ENCODE measurements around the gene FGF14. TPM values are rescaled to one million over a fixed set of nuclear protein-coding genes. Genes with fewer than 3 reads are reported as not detected.

Gene FGF14
- total RNA-seq, 1 experiment from 2014 or later, result under 0.01 TPM

DNA sequence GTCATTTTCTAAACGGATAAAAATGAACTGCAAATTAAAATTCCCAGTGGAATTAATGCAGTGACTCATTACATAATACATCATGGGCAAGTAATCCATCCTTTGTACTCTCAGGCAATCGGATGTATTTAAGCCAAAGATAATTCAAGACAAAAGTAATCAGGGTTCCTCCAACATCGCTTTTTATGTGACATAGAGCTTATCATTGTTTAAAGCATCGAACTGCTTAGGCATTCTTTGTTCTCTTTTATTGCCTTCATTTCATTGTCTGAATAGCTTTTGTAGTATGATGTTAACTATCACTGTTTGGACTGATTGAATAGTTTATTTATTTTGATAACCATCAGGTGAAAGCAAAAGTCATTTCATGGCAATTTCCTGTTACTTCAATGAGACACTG, 740.0 kb downstream of the FGF14 start:
- DNase-seq (ENCODE audit: low spot score), result peak; percentile 15

Other genes with a start within 250 kb of the FGF14 start
- gene TPP2, start 194.9 kb upstream of the FGF14 start, total RNA-seq (2014; rRNA removed; shearing (Covaris generic)), result 48.4 and 86.1 TPM in 2 replicates